Prostate gland (tissue), 2 donors: Measurements from ENCODE around the gene CARD16.

Source experiments
- CTCF ChIP-seq, 4 experiments: fragments of 200-600 bp in 2 of 4; fragments of 450-650 bp in 2 of 4; sonication (generic) in 2 of 4; IDR thresholded peaks; 1 replicate in 3 of 4; 2 replicates in 1 of 4; pipeline ENCODE4 v1.5.1; 2016 to 2019; ENCODE audit warnings: antibody characterized with exemption in 4 of 4, mild to moderate bottlenecking in 2 of 4, moderate library complexity in 2 of 4
- POLR2A ChIP-seq: fragments of 450-650 bp; IDR thresholded peaks from one replicate; pipeline ENCODE4 v1.6.1; 2016; ENCODE audit warnings: antibody characterized with exemption, mild to moderate bottlenecking
- POLR2AphosphoS5 ChIP-seq: sonication (generic); formaldehyde crosslinking; IDR thresholded peaks from one replicate; pipeline ENCODE4 v1.6.1; 2017; ENCODE audit warnings: antibody characterized with exemption

- TF ChIP-seq POLR2AphosphoS5 = no peak
- TF ChIP-seq CTCF (IDR thresholded peaks at IDR 0.05) = no peak
- TF ChIP-seq POLR2A = no peak
Observed at GRCh38 chr11:105040703-105041102, 4.4 kb downstream of the CARD16 start.
